Activated CD4-positive, alpha-beta T cell treated with anti-CD3 and anti-CD28 coated beads, Interleukin-2, Interleukin-6, amounts not matched to agents 100 ng/mL and 50 ng/mL, durations not matched to agents 16 hours and 8 hours (primary cell): ENCODE measurements around the gene ATP8B1.
"Not testable (repeated sequence)": the region's sequence is repeated elsewhere in the genome, so short reads cannot be mapped to it uniquely, and the experiment has no call there.

Experiments
- DNase-seq: peaks from one replicate; pipeline ENCODE4 v3.0.0-alpha.2; 2020

The ATP8B1 gene

GRCh38 chr18:57651914-57652313 lies 151.2 kb downstream of the ATP8B1 start:
- no peak for DNase-seq

GRCh38 chr18:57649556-57650500 lies 153.3 kb downstream of the ATP8B1 start:
- peak; percentile 11 for DNase-seq

- no peak for DNase-seq
Measured at GRCh38 chr18:57648414-57648813, 154.7 kb downstream of the ATP8B1 start.

GRCh38 chr18:57644540-57644939 lies 158.6 kb downstream of the ATP8B1 start:
- no peak for DNase-seq

GRCh38 chr18:57643726-57644125 lies 159.4 kb downstream of the ATP8B1 start:
- DNase-seq: not testable (repeated sequence)

GRCh38 chr18:57642462-57642861 lies 160.7 kb downstream of the ATP8B1 start:
- not testable (repeated sequence) for DNase-seq

GRCh38 chr18:57640749-57641148 lies 162.4 kb downstream of the ATP8B1 start:
- no peak for DNase-seq

GRCh38 chr18:57640236-57640635 lies 162.9 kb downstream of the ATP8B1 start:
- DNase-seq: no peak

GRCh38 chr18:57635003-57635822 lies 167.9 kb downstream of the ATP8B1 start:
- DNase-seq: no peak

GRCh38 chr18:57631697-57632096 lies 171.4 kb downstream of the ATP8B1 start:
- no peak for DNase-seq

GRCh38 chr18:57630754-57631595 lies 172.1 kb downstream of the ATP8B1 start:
- no peak for DNase-seq

GRCh38 chr18:57630002-57630753 lies 172.9 kb downstream of the ATP8B1 start:
- peak; percentile 96 for DNase-seq

GRCh38 chr18:57629422-57629821 lies 173.7 kb downstream of the ATP8B1 start:
- no peak for DNase-seq

GRCh38 chr18:57627488-57627887 lies 175.6 kb downstream of the ATP8B1 start:
- DNase-seq: no peak

GRCh38 chr18:57624988-57625387 lies 178.1 kb downstream of the ATP8B1 start:
- no peak for DNase-seq

- DNase-seq: no peak
Measured at GRCh38 chr18:57621246-57621604, 181.9 kb downstream of the ATP8B1 start.

- DNase-seq: no peak
Measured at GRCh38 chr18:57619876-57620275, 183.2 kb downstream of the ATP8B1 start.

GRCh38 chr18:57618910-57619309 lies 184.2 kb downstream of the ATP8B1 start:
- no peak for DNase-seq

- DNase-seq: no peak
Measured at GRCh38 chr18:57603871-57604270, 199.2 kb downstream of the ATP8B1 start.
